ENCODE measurements around the gene NDUFA11.
"Not testable (repeated sequence)": the region's sequence is repeated elsewhere in the genome, so short reads cannot be mapped to it uniquely, and the experiment has no call there.

The NDUFA11 gene

GRCh38 chr19:5884065-5884811 is 19.4 kb downstream of the NDUFA11 start:
- DNase-seq = not testable (repeated sequence)

GRCh38 chr19:5883157-5883873 is 20.3 kb downstream of the NDUFA11 start:
- not testable (repeated sequence) for DNase-seq

- DNase-seq = no peak
Observed at GRCh38 chr19:5882421-5882968, 21.1 kb downstream of the NDUFA11 start.

- no peak for DNase-seq
Observed at GRCh38 chr19:5881543-5882299, 21.9 kb downstream of the NDUFA11 start.

- DNase-seq = no peak
Observed at GRCh38 chr19:5880604-5881078, 22.9 kb downstream of the NDUFA11 start.

GRCh38 chr19:5880196-5880595 is 23.4 kb downstream of the NDUFA11 start:
- DNase-seq = no peak

GRCh38 chr19:5877882-5878281 is 25.7 kb downstream of the NDUFA11 start:
- DNase-seq = no peak

GRCh38 chr19:5877427-5877826 is 26.2 kb downstream of the NDUFA11 start:
- no peak for DNase-seq

GRCh38 chr19:5874496-5874895 is 29.1 kb downstream of the NDUFA11 start:
- DNase-seq = not testable (repeated sequence)

GRCh38 chr19:5873617-5874199 is 29.9 kb downstream of the NDUFA11 start:
- DNase-seq = no peak

GRCh38 chr19:5870986-5871394 is 32.6 kb downstream of the NDUFA11 start:
- DNase-seq = no peak

GRCh38 chr19:5867201-5868136 is 36.1 kb downstream of the NDUFA11 start:
- no peak for DNase-seq

- DNase-seq = no peak
Observed at GRCh38 chr19:5865772-5866171, 37.8 kb downstream of the NDUFA11 start.

- DNase-seq = no peak
Observed at GRCh38 chr19:5864725-5865486, 38.7 kb downstream of the NDUFA11 start.

GRCh38 chr19:5864013-5864720 is 39.4 kb downstream of the NDUFA11 start:
- DNase-seq = no peak

- no peak for DNase-seq
Observed at GRCh38 chr19:5863030-5863665, 40.4 kb downstream of the NDUFA11 start.

- DNase-seq = no peak
Observed at GRCh38 chr19:5857203-5858081, 46.1 kb downstream of the NDUFA11 start.

- DNase-seq = not testable (repeated sequence)
Observed at GRCh38 chr19:5855151-5855550, 48.4 kb downstream of the NDUFA11 start.
